Measurements from ENCODE around the gene SCARF2.

Gene SCARF2

GRCh38 chr22:20438678-20439492 is 1.3 kb upstream of the SCARF2 start:
- DNase-seq = no peak

- DNase-seq = no peak
Measured at GRCh38 chr22:20438427-20438677, 727 bp upstream of the SCARF2 start.

GRCh38 chr22:20436768-20437612 is 635 bp downstream of the SCARF2 start:
- DNase-seq = no peak

GRCh38 chr22:20436307-20436767 is 1.3 kb downstream of the SCARF2 start:
- no peak for DNase-seq

GRCh38 chr22:20435436-20436306 is 2.0 kb downstream of the SCARF2 start:
- no peak for DNase-seq

GRCh38 chr22:20434773-20435172 is 2.9 kb downstream of the SCARF2 start:
- DNase-seq = no peak

GRCh38 chr22:20434264-20434751 is 3.3 kb downstream of the SCARF2 start:
- no peak for DNase-seq

- DNase-seq = no peak
Measured at GRCh38 chr22:20433686-20434241, 3.9 kb downstream of the SCARF2 start.

GRCh38 chr22:20433191-20433590 is 4.4 kb downstream of the SCARF2 start:
- DNase-seq = no peak

- DNase-seq = no peak
Measured at GRCh38 chr22:20432244-20432686, 5.4 kb downstream of the SCARF2 start.

- no peak for DNase-seq
Measured at GRCh38 chr22:20431511-20432192, 6.0 kb downstream of the SCARF2 start.

- DNase-seq = no peak
Measured at GRCh38 chr22:20430720-20431510, 6.7 kb downstream of the SCARF2 start.

GRCh38 chr22:20430101-20430719 is 7.4 kb downstream of the SCARF2 start:
- DNase-seq = no peak

- DNase-seq = no peak
Measured at GRCh38 chr22:20429254-20430100, 8.1 kb downstream of the SCARF2 start.

GRCh38 chr22:20428496-20429253 is 8.9 kb downstream of the SCARF2 start:
- no peak for DNase-seq

GRCh38 chr22:20427945-20428417 is 9.6 kb downstream of the SCARF2 start:
- DNase-seq = no peak

GRCh38 chr22:20427104-20427944 is 10.3 kb downstream of the SCARF2 start:
- no peak for DNase-seq

- DNase-seq = no peak
Measured at GRCh38 chr22:20426259-20426615, 11.4 kb downstream of the SCARF2 start.
